ENCODE results near the gene CD69.

CD69 gene

GRCh38 chr12:9776781-9777180, 16.1 kb upstream of the CD69 start:
- no peaks in the 10 kb centered on the region; the same call in 1 of the 2 replicates for H3K9me3 ChIP-seq (ENCODE audit: insufficient read depth, low read depth, low read length)
- no peaks in the 10 kb centered on the region for H3K27me3 ChIP-seq (ENCODE audit: insufficient read depth, low read length)
- H3K4me1 ChIP-seq (ENCODE audit: insufficient read depth, low read length) = no peaks in the 10 kb centered on the region
- no peak overlapping the region for H3K4me3 ChIP-seq (ENCODE audit: low read length)
- no peak overlapping the region for H3K27ac ChIP-seq (ENCODE audit: low read length)
- H3K9ac ChIP-seq (ENCODE audit: low read depth, low read length) = no peak overlapping the region
- H3K36me3 ChIP-seq (ENCODE audit: insufficient read depth, low read depth, low read length) = no peaks in the 10 kb centered on the region

- H3K36me3 ChIP-seq (ENCODE audit: insufficient read depth, low read depth, low read length) = no peaks in the 10 kb centered on the region
- H3K27ac ChIP-seq (ENCODE audit: low read length) = no peak overlapping the region
- no peaks in the 10 kb centered on the region; the same call in 1 of the 2 replicates for H3K9me3 ChIP-seq (ENCODE audit: insufficient read depth, low read depth, low read length)
- no peak overlapping the region for H3K9ac ChIP-seq (ENCODE audit: low read depth, low read length)
- H3K4me3 ChIP-seq (ENCODE audit: low read length) = no peak overlapping the region
- no peaks in the 10 kb centered on the region for H3K4me1 ChIP-seq (ENCODE audit: insufficient read depth, low read length)
- no peaks in the 10 kb centered on the region for H3K27me3 ChIP-seq (ENCODE audit: insufficient read depth, low read length)
Observed at GRCh38 chr12:9773216-9773877, 12.6 kb upstream of the CD69 start.

DNA sequence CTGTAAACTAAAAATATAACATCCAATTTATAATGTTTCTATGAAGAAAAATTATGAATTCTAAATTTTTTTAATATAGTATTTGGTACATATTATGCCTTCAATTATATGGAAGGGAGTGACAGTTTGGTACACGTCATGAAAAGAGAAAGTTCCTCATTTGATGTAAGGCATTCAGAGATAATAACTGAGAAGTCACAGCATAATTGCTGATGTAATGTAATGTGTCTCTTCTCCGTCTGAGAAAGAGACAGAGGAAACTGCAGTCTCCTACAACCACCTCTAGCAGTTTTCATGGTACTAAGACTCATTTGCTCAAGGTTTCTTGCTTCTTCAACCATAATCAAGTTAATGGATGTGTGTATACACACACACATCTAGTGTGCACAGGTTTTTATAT, 2.3 kb upstream of the CD69 start:
- peaks cover 4% of the 10 kb centered on the region; the same call in 1 of the 2 replicates for H3K4me1 ChIP-seq (ENCODE audit: insufficient read depth, low read length)
- no peaks in the 10 kb centered on the region for H3K9me3 ChIP-seq (ENCODE audit: insufficient read depth, low read depth, low read length)
- H3K27ac ChIP-seq (ENCODE audit: low read length) = no peak overlapping the region
- H3K9ac ChIP-seq (ENCODE audit: low read depth, low read length) = no peak overlapping the region
- H3K4me3 ChIP-seq (ENCODE audit: low read length) = no peak overlapping the region
- H3K36me3 ChIP-seq (ENCODE audit: insufficient read depth, low read depth, low read length) = no peaks in the 10 kb centered on the region
- no peaks in the 10 kb centered on the region for H3K27me3 ChIP-seq (ENCODE audit: insufficient read depth, low read length)

DNA sequence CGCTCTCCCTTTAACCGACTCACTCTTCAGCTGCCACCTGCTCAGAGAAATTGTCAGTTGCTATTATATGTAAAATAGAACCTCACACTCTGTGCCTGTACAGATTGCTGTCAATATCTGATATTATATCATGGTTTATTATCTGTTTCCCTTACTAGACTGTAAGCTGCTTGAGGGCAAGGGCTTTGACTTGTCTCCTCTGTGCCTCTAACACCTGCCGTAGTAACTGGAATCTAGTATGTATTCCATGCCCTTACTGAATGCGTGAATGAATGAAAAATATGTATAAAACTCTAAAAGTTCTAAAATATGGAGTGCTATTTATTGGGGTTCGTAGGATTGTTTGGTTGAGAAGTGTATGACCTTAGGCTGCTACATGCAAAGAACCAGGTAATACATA, 1.7 kb upstream of the CD69 start:
- Histone ChIP-seq H3K36me3 (ENCODE audit: insufficient read depth, low read depth, low read length) (no peaks in the 10 kb centered on the region), H3K9me3 (ENCODE audit: insufficient read depth, low read depth, low read length) (no peaks in the 10 kb centered on the region), H3K27ac (ENCODE audit: low read length) (no peak overlapping the region), H3K9ac (ENCODE audit: low read depth, low read length) (no peak overlapping the region), H3K4me3 (ENCODE audit: low read length) (no peak overlapping the region), H3K27me3 (ENCODE audit: insufficient read depth, low read length) (no peaks in the 10 kb centered on the region), H3K4me1 (ENCODE audit: insufficient read depth, low read length) (peaks cover 4% of the 10 kb centered on the region; the same call in 1 of the 2 replicates)

GRCh38 chr12:9761419-9761781, 699 bp upstream of the CD69 start:
- no peaks in the 10 kb centered on the region for H3K36me3 ChIP-seq (ENCODE audit: insufficient read depth, low read depth, low read length)
- H3K27ac ChIP-seq (ENCODE audit: low read length) = no peak overlapping the region
- no peaks in the 10 kb centered on the region for H3K27me3 ChIP-seq (ENCODE audit: insufficient read depth, low read length)
- no peak overlapping the region for H3K4me3 ChIP-seq (ENCODE audit: low read length)
- no peaks in the 10 kb centered on the region for H3K9me3 ChIP-seq (ENCODE audit: insufficient read depth, low read depth, low read length)
- H3K9ac ChIP-seq (ENCODE audit: low read depth, low read length) = no peak overlapping the region
- peaks cover 4% of the 10 kb centered on the region; the same call in 1 of the 2 replicates for H3K4me1 ChIP-seq (ENCODE audit: insufficient read depth, low read length)

DNA sequence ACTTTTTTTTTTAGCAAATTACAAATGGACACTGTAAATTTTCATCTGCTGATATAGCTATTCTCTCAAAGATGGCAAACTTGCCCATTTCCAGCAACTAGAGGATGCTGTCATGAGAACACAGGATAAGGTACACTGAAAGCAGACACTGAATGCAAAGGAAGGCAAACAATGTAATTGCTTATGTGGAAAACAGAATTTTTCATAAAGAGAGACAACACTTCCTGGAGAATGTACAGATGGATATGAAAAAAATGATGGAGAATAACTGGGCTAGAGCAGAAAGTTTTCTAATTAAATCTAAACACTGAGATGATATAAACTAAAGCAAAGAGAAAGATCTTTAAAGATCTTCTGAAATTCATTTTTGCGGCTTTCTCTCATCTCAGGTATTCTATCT, 581 bp downstream of the CD69 start:
- Histone ChIP-seq H3K36me3 (ENCODE audit: insufficient read depth, low read depth, low read length) (no peaks in the 10 kb centered on the region), H3K27ac (ENCODE audit: low read length) (no peak overlapping the region), H3K4me1 (ENCODE audit: insufficient read depth, low read length) (no peaks in the 10 kb centered on the region), H3K9me3 (ENCODE audit: insufficient read depth, low read depth, low read length) (no peaks in the 10 kb centered on the region), H3K9ac (ENCODE audit: low read depth, low read length) (no peak overlapping the region), H3K27me3 (ENCODE audit: insufficient read depth, low read length) (no peaks in the 10 kb centered on the region), H3K4me3 (ENCODE audit: low read length) (no peak overlapping the region)

DNA sequence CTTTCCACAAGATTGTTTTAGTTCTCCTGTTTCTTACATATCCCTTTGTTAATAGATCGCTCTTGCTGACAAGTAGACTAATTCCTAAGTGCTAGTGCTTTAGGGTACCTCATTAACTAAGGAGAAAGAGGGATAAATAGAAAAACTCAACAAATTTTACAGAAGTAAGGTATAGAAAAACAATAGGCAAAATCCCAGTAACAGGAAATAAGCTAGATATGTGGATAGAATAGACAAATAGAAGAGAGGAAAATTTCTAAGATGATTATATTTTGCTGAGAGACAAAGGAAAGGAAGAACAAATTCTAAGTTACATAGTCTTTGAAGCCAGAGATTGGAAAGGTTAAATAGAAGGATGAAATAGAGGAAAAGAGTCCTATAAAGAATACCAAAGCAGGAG, 1.0 kb downstream of the CD69 start:
- no peaks in the 10 kb centered on the region for H3K36me3 ChIP-seq (ENCODE audit: insufficient read depth, low read depth, low read length)
- no peak overlapping the region for H3K9ac ChIP-seq (ENCODE audit: low read depth, low read length)
- H3K4me3 ChIP-seq (ENCODE audit: low read length) = no peak overlapping the region
- no peaks in the 10 kb centered on the region for H3K9me3 ChIP-seq (ENCODE audit: insufficient read depth, low read depth, low read length)
- no peaks in the 10 kb centered on the region for H3K27me3 ChIP-seq (ENCODE audit: insufficient read depth, low read length)
- H3K4me1 ChIP-seq (ENCODE audit: insufficient read depth, low read length) = no peaks in the 10 kb centered on the region
- no peak overlapping the region for H3K27ac ChIP-seq (ENCODE audit: low read length)

DNA sequence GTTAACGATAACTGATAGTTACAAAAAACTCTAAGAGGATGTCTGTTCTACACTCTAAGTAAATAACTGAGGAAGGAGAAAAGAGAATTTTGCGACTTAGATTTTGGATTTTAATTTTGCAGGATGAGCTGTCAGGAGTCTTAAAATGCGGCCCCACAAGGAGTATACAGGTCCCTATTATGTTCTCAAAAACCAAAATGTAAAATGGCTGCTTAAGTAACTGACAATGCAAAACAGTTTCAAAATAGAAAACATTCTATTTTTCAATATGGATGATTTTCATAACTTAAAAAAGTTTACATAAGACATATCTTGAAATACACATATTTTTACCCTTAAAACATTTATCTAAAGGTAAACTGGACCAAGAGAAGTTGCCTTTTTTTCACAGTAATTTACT, 2.6 kb downstream of the CD69 start:
- Histone ChIP-seq H3K4me3 (ENCODE audit: low read length) (no peak overlapping the region), H3K9me3 (ENCODE audit: insufficient read depth, low read depth, low read length) (no peaks in the 10 kb centered on the region), H3K9ac (ENCODE audit: low read depth, low read length) (no peak overlapping the region), H3K27ac (ENCODE audit: low read length) (no peak overlapping the region), H3K4me1 (ENCODE audit: insufficient read depth, low read length) (0 out of 2 replicates have a peak, but pooled peaks cover 3% of the 10 kb centered on the region), H3K27me3 (ENCODE audit: insufficient read depth, low read length) (no peaks in the 10 kb centered on the region), H3K36me3 (ENCODE audit: insufficient read depth, low read depth, low read length) (no peaks in the 10 kb centered on the region)

GRCh38 chr12:9757433-9758025, 3.2 kb downstream of the CD69 start:
- 0 out of 2 replicates have a peak, but pooled peaks cover 3% of the 10 kb centered on the region for H3K4me1 ChIP-seq (ENCODE audit: insufficient read depth, low read length)
- no peak overlapping the region for H3K27ac ChIP-seq (ENCODE audit: low read length)
- H3K4me3 ChIP-seq (ENCODE audit: low read length) = no peak overlapping the region
- no peak overlapping the region for H3K9ac ChIP-seq (ENCODE audit: low read depth, low read length)
- H3K27me3 ChIP-seq (ENCODE audit: insufficient read depth, low read length) = no peaks in the 10 kb centered on the region
- H3K36me3 ChIP-seq (ENCODE audit: insufficient read depth, low read depth, low read length) = no peaks in the 10 kb centered on the region
- H3K9me3 ChIP-seq (ENCODE audit: insufficient read depth, low read depth, low read length) = no peaks in the 10 kb centered on the region

DNA sequence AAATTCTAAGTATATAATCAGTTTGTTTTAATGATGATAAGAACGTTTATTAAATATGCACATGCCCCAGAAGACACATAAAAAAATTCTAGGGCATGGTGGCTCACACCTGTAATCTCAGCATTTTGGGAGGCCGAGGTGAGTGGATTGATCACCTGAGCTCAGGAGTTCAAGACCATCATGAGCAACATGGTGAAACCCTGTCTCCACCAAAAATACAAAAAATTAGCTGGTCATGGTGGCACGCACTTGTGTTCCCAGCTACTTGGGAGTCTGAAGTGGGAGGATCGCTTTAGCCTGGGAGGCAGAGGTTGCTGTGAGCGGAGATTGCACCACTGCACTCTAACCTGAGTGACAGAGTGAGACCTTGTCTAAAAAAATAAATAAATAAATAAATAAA, 4.0 kb downstream of the CD69 start:
- Histone ChIP-seq H3K36me3 (ENCODE audit: insufficient read depth, low read depth, low read length) (no peaks in the 10 kb centered on the region), H3K4me3 (ENCODE audit: low read length) (no peak overlapping the region), H3K9me3 (ENCODE audit: insufficient read depth, low read depth, low read length) (no peaks in the 10 kb centered on the region), H3K9ac (ENCODE audit: low read depth, low read length) (no peak overlapping the region), H3K27ac (ENCODE audit: low read length) (no peak overlapping the region), H3K27me3 (ENCODE audit: insufficient read depth, low read length) (no peaks in the 10 kb centered on the region), H3K4me1 (ENCODE audit: insufficient read depth, low read length) (0 out of 2 replicates have a peak, but pooled peaks cover 3% of the 10 kb centered on the region)

- no peaks in the 10 kb centered on the region for H3K27me3 ChIP-seq (ENCODE audit: insufficient read depth, low read length)
- no peak overlapping the region for H3K9ac ChIP-seq (ENCODE audit: low read depth, low read length)
- H3K4me1 ChIP-seq (ENCODE audit: insufficient read depth, low read length) = 0 out of 2 replicates have a peak, but pooled peaks cover 3% of the 10 kb centered on the region
- no peak overlapping the region for H3K4me3 ChIP-seq (ENCODE audit: low read length)
- H3K27ac ChIP-seq (ENCODE audit: low read length) = no peak overlapping the region
- no peaks in the 10 kb centered on the region for H3K36me3 ChIP-seq (ENCODE audit: insufficient read depth, low read depth, low read length)
- H3K9me3 ChIP-seq (ENCODE audit: insufficient read depth, low read depth, low read length) = no peaks in the 10 kb centered on the region
Observed at GRCh38 chr12:9756170-9756569, 4.5 kb downstream of the CD69 start.

DNA sequence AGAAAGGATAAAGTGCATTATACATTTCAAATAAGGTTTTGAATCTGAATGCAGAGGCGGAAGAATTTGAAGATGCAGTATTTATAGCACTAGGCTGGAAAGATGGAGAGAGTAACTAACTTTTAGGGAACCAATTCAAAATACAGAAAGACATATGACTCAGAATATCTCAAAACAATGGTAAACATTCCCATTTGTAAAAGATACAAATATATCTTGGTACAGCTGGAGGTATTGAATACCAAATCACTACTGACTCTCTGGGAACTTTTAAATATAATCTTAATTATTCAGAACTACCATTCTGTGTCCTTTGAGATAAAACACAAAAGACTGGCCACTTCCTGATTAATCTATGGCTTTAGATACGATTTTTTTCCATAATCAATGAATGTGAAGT, 5.1 kb downstream of the CD69 start:
- Histone ChIP-seq H3K9me3 (ENCODE audit: insufficient read depth, low read depth, low read length) (no peaks in the 10 kb centered on the region), H3K27ac (ENCODE audit: low read length) (no peak overlapping the region), H3K36me3 (ENCODE audit: insufficient read depth, low read depth, low read length) (no peaks in the 10 kb centered on the region), H3K27me3 (ENCODE audit: insufficient read depth, low read length) (no peaks in the 10 kb centered on the region), H3K4me3 (ENCODE audit: low read length) (no peak overlapping the region), H3K4me1 (ENCODE audit: insufficient read depth, low read length) (peaks cover 3% of the 10 kb centered on the region; the same call in 1 of the 2 replicates), H3K9ac (ENCODE audit: low read depth, low read length) (no peak overlapping the region)

Data from iPS-20b (cell line).